Measurements from ENCODE around the gene UBE2J1. TPM values are rescaled to one million over a fixed set of nuclear protein-coding genes. Genes with fewer than 3 reads are reported as not detected.
"Not testable (repeated sequence)": the region's sequence is repeated elsewhere in the genome, so short reads cannot be mapped to it uniquely, and the experiment has no call there.

UBE2J1 gene
- total RNA-seq, 4 donors from 2014 or later = 25.3 to 30.4 (median 26.7) TPM

- TF ChIP-seq EP300 (IDR thresholded peaks at IDR 0.05) (no peak), POLR2A (IDR thresholded peaks at IDR 0.05) (no peak), CTCF (IDR thresholded peaks at IDR 0.05) (no peak)
- Histone ChIP-seq H3K4me1 (peaks cover 0 to 16% (median 5%) of the 10 kb centered on the region in 4 donors), H3K36me3 (no peaks in the 10 kb centered on the region), H3K27ac (no peak overlapping the region), H3K27me3 (no peaks in the 10 kb centered on the region), H3K9me3 (no peaks in the 10 kb centered on the region), H3K4me3 (no peak overlapping the region)
- WGBS, 2 donors = 92 to 93% methylated on average over 24 to 25 of the region's 25 CpGs
- no peak for DNase-seq (ENCODE audit: low spot score in 2 of 2)
Observed at GRCh38 chr6:89301586-89302194, 50.8 kb downstream of the UBE2J1 start.

DNA sequence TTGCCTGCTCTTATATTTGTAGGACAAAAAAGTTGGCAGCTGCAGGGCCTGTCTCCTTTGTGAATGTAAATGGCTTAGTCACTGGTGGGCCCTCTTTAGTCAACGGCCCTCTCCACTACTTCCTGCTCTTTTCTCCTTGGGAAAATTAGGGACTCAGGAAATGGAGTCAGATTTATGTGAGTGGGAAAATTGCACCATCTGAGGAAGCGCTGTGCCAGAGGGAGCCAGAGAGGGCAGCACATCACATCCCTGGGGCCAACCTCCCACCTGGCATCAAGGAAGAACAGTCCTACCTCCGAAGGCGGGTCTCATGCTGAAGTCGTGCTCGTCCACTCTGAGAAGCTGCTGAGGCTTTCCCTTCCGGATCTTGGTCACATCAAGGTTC, 53.1 kb downstream of the UBE2J1 start:
- no peak overlapping the region for H3K4me3 ChIP-seq
- H3K4me1 ChIP-seq = peaks cover 0 to 16% (median 5%) of the 10 kb centered on the region in 4 donors
- H3K9me3 ChIP-seq = no peaks in the 10 kb centered on the region
- 78% methylated on average over 7 of the region's 7 CpGs for WGBS, 2 donors
- no peaks in the 10 kb centered on the region for H3K36me3 ChIP-seq
- no peak for DNase-seq (ENCODE audit: low spot score in 2 of 2)
- TF ChIP-seq CTCF (IDR thresholded peaks at IDR 0.05) (no peak), EP300 (IDR thresholded peaks at IDR 0.05) (no peak)
- no peaks in the 10 kb centered on the region for H3K27me3 ChIP-seq
- H3K27ac ChIP-seq = no peak overlapping the region

GRCh38 chr6:89298680-89299465, 53.6 kb downstream of the UBE2J1 start:
- Histone ChIP-seq H3K27me3 (no peaks in the 10 kb centered on the region), H3K4me3 (no peak overlapping the region), H3K4me1 (peaks cover 0 to 16% (median 5%) of the 10 kb centered on the region in 4 donors), H3K9me3 (no peaks in the 10 kb centered on the region), H3K27ac (no peak overlapping the region), H3K36me3 (no peaks in the 10 kb centered on the region)
- no peak for TF ChIP-seq CTCF (IDR thresholded peaks at IDR 0.05)
- TF ChIP-seq POLR2A (IDR thresholded peaks at IDR 0.05) = no peak
- TF ChIP-seq EP300 (IDR thresholded peaks at IDR 0.05) = no peak
- DNase-seq (ENCODE audit: low spot score in 2 of 2) = no peak
- WGBS, 2 donors = 62 to 80% methylated on average over 4 of the region's 4 CpGs

GRCh38 chr6:89297695-89298351, 54.7 kb downstream of the UBE2J1 start:
- DNase-seq (ENCODE audit: low spot score in 2 of 2) = peak in 1 of 2 donors; percentile 37
- no peaks in the 10 kb centered on the region for H3K27me3 ChIP-seq
- H3K27ac ChIP-seq = no peak overlapping the region
- H3K36me3 ChIP-seq = no peaks in the 10 kb centered on the region
- 46 to 50% methylated on average over 12 of the region's 12 CpGs for WGBS, 2 donors
- peaks cover 0 to 16% (median 5%) of the 10 kb centered on the region in 4 donors for H3K4me1 ChIP-seq
- H3K4me3 ChIP-seq = no peak overlapping the region
- H3K9me3 ChIP-seq = no peaks in the 10 kb centered on the region
- TF ChIP-seq EP300 (IDR thresholded peaks at IDR 0.05) (peak in 1 of 2 donors; percentile 50), POLR2A (IDR thresholded peaks at IDR 0.05) (no peak), CTCF (IDR thresholded peaks at IDR 0.05) (no peak)

GRCh38 chr6:89295981-89296380, 56.5 kb downstream of the UBE2J1 start:
- Histone ChIP-seq H3K27me3 (no peaks in the 10 kb centered on the region), H3K4me1 (peaks cover 0 to 16% (median 5%) of the 10 kb centered on the region in 4 donors), H3K36me3 (no peaks in the 10 kb centered on the region), H3K27ac (no peak overlapping the region), H3K4me3 (no peak overlapping the region), H3K9me3 (no peaks in the 10 kb centered on the region)
- no peak for DNase-seq (ENCODE audit: low spot score in 2 of 2)
- 93 to 100% methylated on average over 2 of the region's 2 CpGs for WGBS, 2 donors
- TF ChIP-seq POLR2A (IDR thresholded peaks at IDR 0.05) (no peak), CTCF (IDR thresholded peaks at IDR 0.05) (no peak), EP300 (IDR thresholded peaks at IDR 0.05) (no peak)

GRCh38 chr6:89295116-89295515, 57.4 kb downstream of the UBE2J1 start:
- not testable (repeated sequence) for H3K9me3 ChIP-seq; H3K4me3 ChIP-seq; H3K36me3 ChIP-seq; H3K27ac ChIP-seq; DNase-seq (ENCODE audit: low spot score in 2 of 2); H3K27me3 ChIP-seq
- peaks cover 0 to 16% (median 5%) of the 10 kb centered on the region in 4 donors for H3K4me1 ChIP-seq
- 80 to 94% methylated on average over 1 of the region's 1 CpG for WGBS, 2 donors

Data from tibial nerve (tissue), 4 donors.